Osteocyte (in vitro differentiated cells): Measurements from ENCODE around the gene TSPAN5. TPM values are rescaled to one million over a fixed set of nuclear protein-coding genes. Genes with fewer than 3 reads are reported as not detected.

Source experiments
- DNase-seq: peaks from one replicate; pipeline ENCODE4 v3.0.0; 2021; ENCODE audit warnings: mixed read lengths; ENCODE audit not compliant: unreplicated experiment; ENCODE audit errors: extremely low spot score
- H3K27ac Mint-ChIP-seq: one replicate; pipeline ENCODE4 v1.8.0; 2021; ENCODE audit warnings: mild to moderate bottlenecking, mixed read lengths; ENCODE audit not compliant: unreplicated experiment
- H3K27me3 Mint-ChIP-seq: one replicate; pipeline ENCODE4 v1.8.0; 2021; ENCODE audit warnings: mixed read lengths; ENCODE audit not compliant: unreplicated experiment
- H3K36me3 Mint-ChIP-seq: one replicate; pipeline ENCODE4 v1.8.0; 2021; ENCODE audit warnings: mixed read lengths; ENCODE audit not compliant: unreplicated experiment
- H3K4me1 Mint-ChIP-seq: one replicate; pipeline ENCODE4 v1.8.0; 2021; ENCODE audit warnings: mixed read lengths; ENCODE audit not compliant: unreplicated experiment
- H3K4me3 Mint-ChIP-seq: one replicate; pipeline ENCODE4 v1.8.0; 2021; ENCODE audit warnings: mild to moderate bottlenecking, moderate library complexity, mixed read lengths; ENCODE audit not compliant: unreplicated experiment
- H3K9me3 Mint-ChIP-seq: one replicate; pipeline ENCODE4 v1.8.0; 2021; ENCODE audit warnings: mixed read lengths; ENCODE audit not compliant: unreplicated experiment
- CTCF ChIP-seq: fragments of 200-600 bp; sonication (generic); IDR thresholded peaks from 2 replicates; pipeline ENCODE4 v1.5.0; 2021; ENCODE audit warnings: antibody characterized with exemption, mild to moderate bottlenecking, moderate library complexity
- total RNA-seq: library from RNA; stranded (reverse); gene quantifications from 2 replicates; pipeline ENCODE4 v1.2.1, GENCODE V29; 2021

TSPAN5 gene
- total RNA-seq, 1 donor from 2014 or later: 64.2 TPM

- Mint-ChIP-seq H3K9me3 (peaks cover 23% of the 10 kb centered on the region), H3K27me3 (no peaks in the 10 kb centered on the region), H3K36me3 (peaks cover 19% of the 10 kb centered on the region), H3K27ac (no peak overlapping the region), H3K4me1 (peaks cover 52% of the 10 kb centered on the region), H3K4me3 (no peak overlapping the region)
- DNase-seq: no peak
- TF ChIP-seq CTCF: no peak
Measured at GRCh38 chr4:98605216-98605615, 53.2 kb downstream of the TSPAN5 start.

GRCh38 chr4:98604723-98605122 lies 53.7 kb downstream of the TSPAN5 start:
- DNase-seq: no peak
- H3K27me3 Mint-ChIP-seq: no peaks in the 10 kb centered on the region
- peaks cover 20% of the 10 kb centered on the region for H3K36me3 Mint-ChIP-seq
- H3K4me1 Mint-ChIP-seq: peaks cover 47% of the 10 kb centered on the region
- no peak overlapping the region for H3K4me3 Mint-ChIP-seq
- H3K9me3 Mint-ChIP-seq: peaks cover 25% of the 10 kb centered on the region
- H3K27ac Mint-ChIP-seq: no peak overlapping the region
- no peak for TF ChIP-seq CTCF

DNA sequence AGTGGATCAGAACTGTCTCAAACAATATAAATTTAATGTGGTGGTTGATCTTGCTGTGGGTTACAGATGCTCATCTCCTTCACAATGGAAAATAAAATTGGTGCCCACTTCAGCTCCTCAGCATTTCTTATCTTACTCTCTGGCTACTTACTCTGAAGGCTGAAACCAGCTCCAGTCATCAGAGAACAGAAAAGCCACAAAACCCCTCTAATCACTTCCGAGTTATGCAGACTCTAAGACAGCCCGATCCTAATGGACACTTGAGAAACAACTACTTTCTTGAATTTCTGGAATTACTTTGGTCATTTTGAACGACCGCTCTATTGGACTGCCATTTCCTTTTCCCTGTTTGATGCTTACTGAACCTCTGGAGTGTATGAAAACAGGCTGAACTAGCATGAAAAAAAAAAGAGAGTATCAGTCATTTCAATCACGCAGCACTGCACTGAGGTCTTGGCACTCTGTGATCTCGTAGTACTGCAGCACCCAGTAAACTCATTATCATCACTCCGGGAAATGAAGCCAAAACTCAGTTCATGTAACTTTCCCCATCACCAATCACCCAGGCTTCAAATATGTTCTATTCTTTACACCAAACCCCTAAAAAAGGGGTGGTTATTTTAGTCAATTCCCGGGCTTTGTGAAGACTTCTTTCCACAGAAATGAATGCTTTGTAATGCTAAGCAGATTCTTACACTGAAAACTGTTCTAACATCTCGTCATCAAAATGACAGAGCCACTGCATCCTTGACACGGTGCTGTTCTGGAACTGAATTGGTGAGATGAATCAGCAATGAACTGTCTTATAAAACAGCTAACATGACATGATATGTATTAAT lies 54.5 kb downstream of the TSPAN5 start:
- no peak overlapping the region for H3K4me3 Mint-ChIP-seq
- no peak for TF ChIP-seq CTCF
- H3K9me3 Mint-ChIP-seq: peaks cover 29% of the 10 kb centered on the region
- no peaks in the 10 kb centered on the region for H3K27me3 Mint-ChIP-seq
- H3K36me3 Mint-ChIP-seq: peaks cover 24% of the 10 kb centered on the region
- DNase-seq: no peak
- H3K27ac Mint-ChIP-seq: no peak overlapping the region
- H3K4me1 Mint-ChIP-seq: peaks cover 40% of the 10 kb centered on the region

DNA sequence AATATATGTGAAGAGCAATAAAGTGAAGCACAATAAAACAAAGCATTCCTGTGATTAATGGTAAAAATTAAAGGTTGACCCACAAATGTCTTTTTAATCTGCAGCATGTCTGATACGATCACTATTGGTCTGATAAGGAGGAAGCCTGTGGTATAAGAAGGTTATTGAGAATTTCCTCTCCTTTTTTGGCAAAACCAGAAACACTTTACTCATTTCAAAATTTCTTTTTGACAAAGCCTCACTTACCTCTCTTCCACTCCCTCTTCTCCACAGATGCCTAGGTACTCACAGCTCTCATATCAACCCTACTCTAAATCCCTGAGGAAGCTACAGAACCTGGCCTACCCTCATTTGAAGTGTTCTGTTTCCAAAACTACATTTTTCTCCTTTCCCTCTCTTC lies 56.1 kb downstream of the TSPAN5 start:
- Mint-ChIP-seq H3K4me1 (peaks cover 32% of the 10 kb centered on the region), H3K27ac (no peak overlapping the region), H3K9me3 (peaks cover 29% of the 10 kb centered on the region), H3K36me3 (peaks cover 25% of the 10 kb centered on the region), H3K27me3 (no peaks in the 10 kb centered on the region), H3K4me3 (no peak overlapping the region)
- no peak for TF ChIP-seq CTCF
- no peak for DNase-seq

DNA sequence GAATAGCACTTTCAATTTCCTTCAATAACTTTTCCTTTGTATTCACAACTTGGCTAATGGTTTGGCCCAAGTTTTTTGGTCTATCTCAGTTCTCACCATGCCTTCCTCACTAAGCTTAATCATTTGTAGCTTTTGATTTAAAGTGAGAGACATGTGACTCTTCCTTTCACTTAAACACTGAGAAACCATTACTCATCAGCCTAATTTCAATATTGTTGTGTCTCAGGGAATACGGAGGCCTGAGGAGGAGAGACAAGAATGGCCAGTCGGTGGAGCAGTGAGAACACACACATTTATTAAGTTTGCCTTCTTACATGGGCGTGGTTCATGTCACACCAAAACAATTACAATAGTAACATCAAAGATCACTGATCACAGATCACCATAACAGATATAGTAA lies 56.7 kb downstream of the TSPAN5 start:
- no peak for DNase-seq
- Mint-ChIP-seq H3K27ac (peak overlapping the region; percentile 2), H3K4me1 (peaks cover 31% of the 10 kb centered on the region), H3K9me3 (peaks cover 29% of the 10 kb centered on the region), H3K4me3 (no peak overlapping the region), H3K36me3 (peaks cover 25% of the 10 kb centered on the region), H3K27me3 (no peaks in the 10 kb centered on the region)
- no peak for TF ChIP-seq CTCF
